HG03439 (cell line): Measurements from ENCODE around the gene UBR4.

Experiments used
- ATAC-seq: cut with Tn5 transposase; IDR thresholded peaks from one replicate; pipeline ENCODE4 v1.9.1; 2021; ENCODE audit warnings: mild to moderate bottlenecking, moderate library complexity; ENCODE audit not compliant: unreplicated experiment

Gene UBR4

DNA sequence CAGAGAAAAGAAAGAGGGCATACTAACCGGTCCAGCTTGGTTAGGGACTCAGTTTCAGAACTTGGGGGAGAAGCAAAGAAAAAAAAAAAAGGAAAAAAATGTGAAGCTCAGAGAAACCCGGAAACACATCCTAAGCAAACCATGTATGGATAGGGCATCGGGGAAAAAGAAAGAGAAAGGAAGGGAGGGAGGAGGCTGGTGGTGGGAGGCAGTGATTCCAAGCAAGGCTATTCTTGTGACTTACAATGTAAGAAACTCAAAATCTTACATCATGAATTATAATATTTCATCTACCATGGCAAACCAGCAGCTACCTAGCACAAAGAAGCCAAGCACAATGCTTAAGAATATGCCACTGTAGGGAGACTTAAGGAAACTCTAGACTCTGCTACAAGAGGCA lies 60.3 kb downstream of the UBR4 start:
- ATAC-seq: no peak

DNA sequence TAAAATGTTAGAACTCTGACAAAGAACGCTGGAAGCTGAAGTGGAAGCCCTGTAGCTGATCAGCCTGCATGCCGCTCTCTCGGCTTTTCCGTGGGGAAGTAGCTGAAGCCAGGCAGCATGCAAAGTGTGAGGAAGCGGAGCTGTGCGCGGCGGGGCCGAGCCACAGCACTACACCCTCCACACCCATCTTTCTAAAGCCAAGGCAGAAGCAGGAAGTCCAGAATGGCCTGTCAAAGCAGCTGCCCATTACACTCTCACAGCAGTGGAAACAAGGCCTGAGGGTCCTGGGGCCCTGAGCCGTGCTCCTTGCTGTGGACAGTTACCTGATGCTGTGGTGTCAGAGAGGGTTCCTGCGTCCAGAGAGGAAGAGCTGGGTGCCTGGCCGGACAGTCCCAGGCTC lies 69.6 kb downstream of the UBR4 start:
- ATAC-seq: no peak

GRCh38 chr1:19139711-19140110 lies 70.4 kb downstream of the UBR4 start:
- no peak for ATAC-seq

- ATAC-seq: no peak
These were observed 71.0 kb downstream of the UBR4 start for GRCh38 chr1:19138958-19139581.

DNA sequence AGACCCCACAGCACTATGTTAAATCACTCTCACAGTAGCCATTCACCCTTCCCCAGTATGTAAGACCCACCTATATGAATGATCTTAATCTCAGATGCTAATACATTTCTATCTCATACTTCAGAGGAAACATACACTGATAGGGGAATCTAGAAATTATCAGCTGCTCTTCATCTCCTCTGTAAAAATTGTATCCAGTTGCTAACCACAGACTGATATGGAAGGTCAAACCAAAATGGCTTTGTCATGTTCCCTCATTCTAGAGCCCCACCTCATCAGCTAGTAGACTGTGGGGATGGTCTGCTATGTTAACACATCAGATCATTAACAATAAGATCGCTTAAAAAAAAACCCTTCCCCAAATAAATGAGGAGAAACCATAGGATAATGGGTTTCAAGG lies 71.7 kb downstream of the UBR4 start:
- ATAC-seq: no peak

DNA sequence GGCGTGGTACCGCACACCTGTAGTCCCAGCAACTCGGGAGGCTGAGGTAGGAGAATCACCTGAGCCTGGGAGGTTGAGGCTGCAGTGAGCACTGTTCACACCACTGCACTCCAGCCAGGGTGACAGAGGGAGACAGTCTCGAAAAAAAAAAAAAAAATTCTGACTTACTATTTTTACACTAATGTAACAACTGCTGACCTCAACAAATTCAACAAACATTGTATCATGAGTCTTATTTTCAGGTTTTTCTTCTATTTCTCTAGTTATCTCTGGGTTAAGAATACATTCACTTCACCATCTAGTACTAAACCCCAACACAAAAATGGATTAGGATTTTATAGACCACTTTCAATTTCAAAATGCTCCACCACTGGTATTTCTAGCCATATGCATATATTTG lies 72.9 kb downstream of the UBR4 start:
- no peak for ATAC-seq

DNA sequence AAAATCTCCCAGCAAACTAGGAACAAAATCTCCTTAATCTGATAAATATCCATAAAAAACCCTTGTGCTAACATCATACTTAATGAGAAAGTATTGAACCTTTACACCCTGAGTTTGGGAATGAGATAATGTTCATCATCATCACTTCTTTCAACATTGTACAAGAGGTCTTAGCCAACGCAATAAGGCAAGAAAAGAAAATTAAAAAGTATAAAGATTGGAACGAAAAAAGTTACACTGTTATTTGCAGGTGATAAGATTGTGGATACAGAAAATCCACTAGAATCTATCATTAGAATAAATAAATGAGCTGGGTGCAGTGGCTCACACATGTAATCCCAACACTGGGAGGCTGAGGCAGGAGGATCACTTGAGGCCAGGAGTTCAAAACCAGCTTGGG lies 76.7 kb downstream of the UBR4 start:
- ATAC-seq: no peak

DNA sequence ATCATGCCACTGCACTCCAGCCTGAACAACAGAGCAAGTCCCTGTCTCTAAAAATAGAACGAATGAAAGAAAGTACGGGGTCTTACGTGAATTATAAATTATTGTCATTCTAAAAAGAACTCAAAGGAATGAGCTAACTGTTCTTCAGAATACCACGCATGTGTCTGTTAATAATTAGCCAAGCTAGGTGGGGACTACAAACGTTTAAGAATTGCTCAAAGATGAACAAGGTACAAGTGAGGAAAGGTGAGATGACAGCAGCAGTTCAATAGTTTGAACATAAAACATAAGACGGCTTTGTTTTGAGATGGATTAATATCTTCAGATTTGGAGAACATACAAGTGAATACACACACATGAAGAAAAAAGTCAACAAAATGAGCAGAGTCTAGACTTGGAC lies 79.6 kb downstream of the UBR4 start:
- no peak for ATAC-seq

DNA sequence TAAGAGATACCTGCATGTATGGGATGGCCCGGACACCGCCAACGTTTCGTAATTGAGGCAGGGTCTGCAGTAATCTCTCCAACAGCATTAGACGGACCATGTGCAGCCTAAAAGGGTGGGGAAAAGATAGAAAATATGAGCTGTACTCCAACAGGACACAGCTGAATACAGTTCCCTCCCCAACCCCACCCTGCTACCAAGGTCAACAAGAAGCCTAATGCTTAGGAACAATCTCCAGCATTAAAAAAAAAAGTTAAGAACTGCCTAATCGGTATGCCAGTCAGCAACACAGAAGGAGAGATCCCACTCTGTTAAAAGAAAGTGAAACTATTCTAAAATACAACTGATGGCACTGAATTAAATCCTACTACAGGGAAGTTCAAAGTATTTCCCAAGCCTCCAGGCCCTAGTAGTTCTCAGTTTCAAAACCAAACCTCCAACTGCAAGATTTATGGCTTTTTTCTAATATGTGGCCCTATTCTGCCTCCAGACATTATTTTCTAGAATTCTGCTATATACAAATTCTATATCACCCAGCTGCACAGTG lies 81.0 kb downstream of the UBR4 start:
- ATAC-seq: no peak

DNA sequence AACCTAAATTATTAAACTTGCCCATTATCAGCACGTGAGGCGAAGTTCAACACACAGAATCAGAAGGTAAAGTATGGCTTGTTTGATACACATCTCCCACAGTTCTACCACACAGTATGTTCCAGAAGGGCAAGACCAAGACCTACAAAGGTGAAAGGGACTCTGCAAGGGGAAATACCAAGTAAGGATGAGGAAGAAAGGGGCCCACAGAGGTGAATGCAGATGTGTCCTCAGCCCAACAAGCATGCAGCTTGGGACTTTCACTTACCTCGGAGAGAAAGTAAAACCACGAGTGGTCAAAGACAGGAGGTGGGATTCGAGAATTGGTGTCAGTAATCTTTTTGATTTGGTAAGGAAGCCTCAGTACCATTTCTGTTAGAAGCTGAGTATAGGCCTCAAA lies 85.8 kb downstream of the UBR4 start:
- ATAC-seq: no peak

DNA sequence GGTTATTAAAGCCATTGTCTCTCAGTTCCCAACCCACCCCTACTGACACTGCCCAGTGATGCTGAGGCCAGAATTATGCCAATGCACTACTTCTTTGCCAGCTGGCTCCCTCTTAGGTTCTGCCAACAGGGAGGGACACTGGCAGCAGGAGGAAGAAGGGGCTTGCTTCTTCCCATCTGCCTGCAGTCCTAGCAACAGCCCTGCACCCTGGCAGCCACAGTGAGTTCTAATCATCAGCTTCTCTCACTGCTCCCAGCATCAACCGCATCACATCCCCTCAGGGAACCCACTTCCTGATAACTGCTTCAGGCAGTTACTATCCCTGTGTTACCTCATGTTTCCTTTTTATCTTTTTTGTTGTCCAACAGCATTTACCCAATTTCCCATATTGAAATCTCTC lies 86.2 kb downstream of the UBR4 start:
- no peak for ATAC-seq

DNA sequence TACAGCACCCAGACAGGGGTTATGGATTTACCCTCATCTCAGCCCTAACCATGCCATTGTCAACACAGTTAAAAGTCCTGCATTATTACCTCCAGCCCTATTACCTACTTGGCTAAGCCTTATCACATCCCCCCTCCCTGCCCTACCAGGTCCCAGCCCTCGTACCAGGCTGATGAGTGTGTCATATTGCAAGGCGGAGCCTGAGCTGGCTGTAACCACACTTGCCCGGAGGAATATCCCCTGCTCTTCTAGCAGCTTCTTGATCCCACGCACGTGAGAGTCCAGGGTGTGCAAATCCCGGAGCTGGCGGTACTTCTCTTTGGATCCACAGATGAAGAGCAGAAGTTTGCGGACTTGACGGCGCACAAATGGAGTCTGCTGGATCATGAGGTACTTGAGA lies 87.4 kb downstream of the UBR4 start:
- ATAC-seq: no peak

GRCh38 chr1:19121192-19121591 lies 88.9 kb downstream of the UBR4 start:
- no peak for ATAC-seq

GRCh38 chr1:19120070-19120469 lies 90.0 kb downstream of the UBR4 start:
- no peak for ATAC-seq

DNA sequence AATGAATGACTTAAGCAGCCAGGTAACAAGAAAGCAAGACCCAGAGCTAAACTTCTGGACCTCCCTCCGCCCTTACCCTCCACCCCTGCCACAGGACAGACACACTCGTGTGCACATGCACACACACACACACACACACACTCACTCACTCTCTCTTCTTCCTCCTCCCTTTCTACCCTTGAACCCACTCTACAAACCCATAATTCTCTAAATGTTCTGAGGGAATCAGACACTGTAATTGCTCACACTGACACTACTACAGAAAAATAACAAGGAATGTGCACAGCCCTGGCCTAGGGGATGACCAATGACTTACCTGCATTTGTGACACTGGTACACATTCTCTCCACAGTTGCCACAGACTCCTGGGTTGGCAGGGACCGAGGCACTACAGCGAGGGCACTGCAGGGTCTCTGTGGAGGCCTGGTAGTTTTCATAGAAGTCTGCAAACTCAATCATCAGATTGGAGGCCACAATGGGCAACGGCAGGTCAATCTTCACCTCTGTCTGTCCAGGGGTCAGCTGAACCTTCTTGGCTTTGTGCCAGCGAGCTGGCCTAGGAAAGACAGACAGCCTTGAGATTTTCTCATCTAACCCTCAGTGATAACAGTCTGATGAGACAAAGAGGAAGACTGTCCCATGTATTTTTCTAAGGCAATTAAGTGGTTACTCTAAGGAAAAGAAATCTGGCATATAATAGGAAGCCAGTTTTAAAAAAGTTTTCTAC lies 94.8 kb downstream of the UBR4 start:
- ATAC-seq: no peak

DNA sequence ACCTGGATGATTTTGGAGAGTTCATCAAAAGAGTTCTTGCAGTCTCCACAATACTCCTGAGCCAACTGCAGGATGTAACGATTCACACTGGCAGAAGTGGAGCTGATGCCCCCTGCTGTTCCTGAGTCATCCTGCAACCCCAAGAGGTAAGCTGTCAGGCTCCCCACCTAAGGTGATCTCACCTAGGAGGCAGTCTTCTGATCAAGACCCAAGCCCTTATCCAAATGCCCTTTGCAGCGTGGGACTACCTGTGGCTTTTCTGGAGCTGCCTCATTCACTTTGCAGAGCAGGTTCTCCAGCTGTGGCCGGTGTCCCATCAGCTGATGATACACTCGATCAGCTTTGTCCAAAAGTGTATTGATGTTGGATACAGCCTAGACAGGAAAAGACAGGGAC lies 96.4 kb downstream of the UBR4 start:
- no peak for ATAC-seq

DNA sequence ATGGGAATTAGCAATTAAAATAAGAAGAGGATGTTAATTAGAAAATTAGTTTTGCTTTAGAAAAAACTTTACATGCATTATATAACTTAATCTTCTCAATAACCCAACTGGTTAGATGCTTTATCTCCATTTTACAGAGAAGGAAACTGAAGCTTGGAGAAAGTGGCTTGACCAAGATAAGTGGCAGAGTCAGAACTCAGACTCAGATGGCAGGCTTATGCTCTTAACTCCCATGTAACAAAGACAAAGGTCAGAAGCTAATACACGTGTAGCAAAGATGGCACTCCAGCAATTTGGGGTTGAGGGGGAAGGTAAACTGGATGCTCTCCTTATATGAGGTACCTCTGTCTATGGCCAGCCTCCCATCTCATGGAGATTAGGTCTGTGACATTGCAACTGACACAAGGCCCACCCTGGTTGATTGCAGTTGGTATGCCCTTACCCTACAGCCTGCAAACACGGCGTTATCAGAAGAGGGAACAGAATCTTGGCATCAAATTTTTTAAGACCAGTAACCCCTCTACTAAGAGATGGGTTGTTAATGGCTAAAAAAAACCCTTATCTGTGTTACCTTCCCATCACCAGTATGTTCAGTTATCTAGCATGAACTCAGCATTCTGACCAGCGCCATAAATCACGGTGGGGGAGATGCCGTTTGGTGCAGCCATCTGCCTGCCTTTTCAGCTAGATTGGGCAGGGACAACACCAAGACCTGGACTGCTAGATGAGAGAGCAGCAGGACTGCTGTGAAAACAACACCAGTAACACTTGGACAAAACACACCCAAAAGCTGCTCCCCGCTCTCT lies 97.0 kb downstream of the UBR4 start:
- ATAC-seq: no peak

DNA sequence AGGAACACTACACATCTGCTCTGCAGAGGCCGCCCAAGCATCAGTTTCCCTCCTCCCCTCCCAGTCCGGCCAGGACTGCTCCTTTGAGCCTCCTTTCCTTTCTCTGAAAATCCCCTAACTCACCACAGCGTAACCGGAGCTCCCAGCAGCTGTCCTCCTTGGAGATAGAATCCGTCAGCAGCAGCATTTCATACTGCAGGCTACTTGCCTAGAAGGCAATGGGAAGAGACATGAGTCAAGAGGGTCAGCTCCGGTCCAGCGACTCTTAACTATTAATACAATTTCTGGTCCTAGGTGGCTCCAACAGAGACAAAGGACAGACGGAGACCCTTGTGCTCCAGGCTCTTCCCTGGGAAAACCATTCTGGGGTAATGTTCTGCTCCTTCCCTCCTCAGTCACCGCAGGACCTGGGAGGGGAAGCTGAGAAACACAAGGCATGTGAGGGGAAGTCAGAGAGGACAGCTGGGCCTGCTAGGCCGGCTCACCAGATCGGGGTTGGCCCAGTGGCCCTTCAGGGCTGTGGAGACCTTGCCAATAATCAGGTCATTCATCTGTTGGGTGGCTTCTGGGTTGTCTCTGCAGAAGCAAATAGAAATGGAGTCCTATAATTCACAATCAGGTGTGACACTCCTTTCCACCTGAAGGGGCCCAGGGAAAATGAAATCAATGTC lies 99.7 kb downstream of the UBR4 start:
- ATAC-seq: no peak

GRCh38 chr1:19109545-19109944 lies 100.5 kb downstream of the UBR4 start:
- no peak for ATAC-seq

DNA sequence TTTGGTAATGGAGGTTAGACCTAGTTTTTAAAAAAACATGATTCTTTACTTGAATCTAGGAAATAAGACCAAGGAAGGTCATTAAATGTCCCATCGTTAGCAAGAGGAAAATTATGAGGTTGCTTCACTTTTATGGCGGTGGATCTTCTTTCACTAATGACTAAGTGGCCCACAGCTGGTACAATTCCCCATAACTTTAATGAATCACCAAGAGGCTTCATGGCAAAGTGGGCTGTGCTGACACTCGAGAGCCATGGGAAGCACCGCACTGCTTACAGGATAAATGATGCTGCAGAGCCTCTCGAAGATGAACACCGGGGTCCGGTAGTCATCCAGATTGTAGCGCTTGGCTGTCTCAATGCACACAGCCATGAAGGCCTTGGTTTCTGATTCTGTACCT lies 108.8 kb downstream of the UBR4 start:
- ATAC-seq: no peak

DNA sequence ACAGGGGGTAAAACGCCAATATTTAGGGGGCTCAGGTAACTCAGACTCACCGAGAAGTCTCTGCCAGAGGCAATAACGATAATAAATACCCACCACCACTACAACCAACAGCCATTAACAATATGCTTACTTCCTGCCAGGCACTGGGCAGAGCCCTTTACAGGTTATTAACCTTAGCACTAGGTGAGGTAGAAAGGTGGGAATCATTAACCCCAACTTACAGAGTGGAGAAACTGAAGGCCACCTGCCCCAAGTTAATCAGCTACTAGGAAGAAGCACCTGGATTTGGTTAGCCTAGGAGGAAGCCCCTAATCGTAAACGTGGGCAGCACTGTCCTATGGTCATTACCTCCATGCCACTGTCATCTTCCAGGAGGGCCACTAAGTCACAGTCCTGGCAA lies 110.0 kb downstream of the UBR4 start:
- no peak for ATAC-seq
